ENCODE data around the gene PRPF18. TPM values are rescaled to one million over a fixed set of nuclear protein-coding genes. Genes with fewer than 3 reads are reported as not detected.

Gene PRPF18
- total and polyA plus RNA-seq, 9 donors = 13.0 to 22.4 (median 18.2) TPM

GRCh38 chr10:13658264-13658663 lies 71.5 kb downstream of the PRPF18 start:
- TF ChIP-seq EP300 (IDR thresholded peaks at IDR 0.05) (no peak), POLR2A (IDR thresholded peaks at IDR 0.05) (no peak), CTCF (IDR thresholded peaks at IDR 0.05) (no peak)
- H3K4me3 ChIP-seq = no peak overlapping the region
- no peaks in the 10 kb centered on the region for H3K36me3 ChIP-seq
- WGBS, 3 donors = 83% methylated on average over 10 of the region's 10 CpGs
- no peak overlapping the region for H3K27ac ChIP-seq
- H3K9me3 ChIP-seq = no peaks in the 10 kb centered on the region
- DNase-seq = no peak
- H3K4me1 ChIP-seq (ENCODE audit: insufficient read depth) = peaks cover 1% of the 10 kb centered on the region
- intact Hi-C loops (cut with DNase I) = no loop called here
- H3K27me3 ChIP-seq = no peaks in the 10 kb centered on the region

GRCh38 chr10:13658871-13659685 lies 72.3 kb downstream of the PRPF18 start:
- no peak overlapping the region for H3K27ac ChIP-seq
- no peaks in the 10 kb centered on the region for H3K27me3 ChIP-seq
- TF ChIP-seq POLR2A (IDR thresholded peaks at IDR 0.05) (no peak), CTCF (IDR thresholded peaks at IDR 0.05) (no peak), EP300 (IDR thresholded peaks at IDR 0.05) (no peak)
- DNase-seq = peak in 1 of 5 donors; percentile 45
- intact Hi-C loops (cut with DNase I) = no loop called here
- no peaks in the 10 kb centered on the region for H3K9me3 ChIP-seq
- H3K4me3 ChIP-seq = no peak overlapping the region
- WGBS, 3 donors = 78 to 82% (median 81%) methylated on average over 21 of the region's 21 CpGs
- peaks cover 1% of the 10 kb centered on the region for H3K4me1 ChIP-seq (ENCODE audit: insufficient read depth)
- no peaks in the 10 kb centered on the region for H3K36me3 ChIP-seq

- peak; percentile 57 to 79 (median 74) for DNase-seq
Measured at GRCh38 chr10:13659887-13660550, 73.3 kb downstream of the PRPF18 start.

GRCh38 chr10:13660551-13660920 lies 73.8 kb downstream of the PRPF18 start:
- Histone ChIP-seq H3K27me3 (no peaks in the 10 kb centered on the region), H3K36me3 (no peaks in the 10 kb centered on the region), H3K4me1 (ENCODE audit: insufficient read depth) (peaks cover 1% of the 10 kb centered on the region), H3K9me3 (no peaks in the 10 kb centered on the region), H3K27ac (no peak overlapping the region), H3K4me3 (no peak overlapping the region)
- TF ChIP-seq EP300 (IDR thresholded peaks at IDR 0.05) (no peak), CTCF (IDR thresholded peaks at IDR 0.05) (no peak), POLR2A (IDR thresholded peaks at IDR 0.05) (no peak)
- intact Hi-C loops (cut with DNase I) = loop anchor here (2.0 to 5.0 kb wide), 4 partner anchors 114 to 118 kb away; no protein-coding TSS in a partner anchor
- no peak for DNase-seq
- 66 to 69% (median 66%) methylated on average over 7 of the region's 7 CpGs for WGBS, 3 donors

More at GRCh38 chr10:13659887-13660550, 73.3 kb downstream of the PRPF18 start:
- Histone ChIP-seq H3K36me3 (no peaks in the 10 kb centered on the region), H3K9me3 (no peaks in the 10 kb centered on the region), H3K4me1 (ENCODE audit: insufficient read depth) (peaks cover 1% of the 10 kb centered on the region), H3K27ac (no peak overlapping the region), H3K4me3 (no peak overlapping the region), H3K27me3 (no peaks in the 10 kb centered on the region)
- TF ChIP-seq CTCF (IDR thresholded peaks at IDR 0.05) (peak; percentile 76 to 90 (median 83)), POLR2A (IDR thresholded peaks at IDR 0.05) (no peak)
- 30 to 33% (median 31%) methylated on average over 19 of the region's 19 CpGs for WGBS, 3 donors
- intact Hi-C loops (cut with DNase I) = loop anchor here (2.0 to 5.0 kb wide), 4 partner anchors 115 to 119 kb away; no protein-coding TSS in a partner anchor
